ENCODE data around the gene ATP4A. TPM values are rescaled to one million over a fixed set of nuclear protein-coding genes. Genes with fewer than 3 reads are reported as not detected.
A peak's percentile ranks its signal among the peaks of the same experiment; 100 is the strongest.

Gene ATP4A
- total and polyA plus RNA-seq, 9 of the 15 experiments (the other 6 are each of a cell fraction or from before 2014, with no cell fraction given) = 0.15 TPM; not detected in 8

- TF ChIP-seq REST (IDR thresholded peaks at IDR 0.05; ENCODE audit: borderline replicate concordance) (peak; percentile 13; the same call in 1 of the 2 replicates), REST (CRISPR knock-in tag; IDR thresholded peaks at IDR 0.05; ENCODE audit: low read depth) (no peak), ZNF707 (CRISPR knock-in tag; conservative IDR thresholded peaks at IDR 0.05) (no peak), ZNF12 (CRISPR knock-in tag; IDR thresholded peaks at IDR 0.05) (0 out of 2 replicates have a peak, but pooled peaks have one; percentile 39), ZNF24 (IDR thresholded peaks at IDR 0.05) (no peak), KDM1A (IDR thresholded peaks at IDR 0.05) (no peak), ASH1L (IDR thresholded peaks at IDR 0.05; ENCODE audit: borderline replicate concordance, low read depth, partially characterized antibody) (no peak), CTCF (IDR thresholded peaks at IDR 0.05 in 2 of 3, conservative IDR thresholded peaks at IDR 0.05 in 1 of 3; ENCODE audit: insufficient read depth in 2 of 3, low read depth in 1 of 3, low read length in 3 of 3) (peak; percentile 38 to 79 (median 45); a peak in 4 of 6 replicates), ZNF695 (CRISPR knock-in tag; IDR thresholded peaks at IDR 0.05) (no peak), CTCFL (IDR thresholded peaks at IDR 0.05; ENCODE audit: borderline replicate concordance, insufficient read depth, low read depth, low read length, poor library complexity, severe bottlenecking) (peak; percentile 85), CBX8 (IDR thresholded peaks at IDR 0.05; ENCODE audit: borderline replicate concordance, extremely low read depth, low read depth, low read length, poor library complexity, severe bottlenecking) (no peak), SIN3A (IDR thresholded peaks at IDR 0.05; ENCODE audit: borderline replicate concordance in 2 of 2, control insufficient read depth in 1 of 2, low read depth in 2 of 2, low read length in 2 of 2) (no peak)
Observed at GRCh38 chr19:35557539-35558399, 5.7 kb downstream of the ATP4A start (continued).

Measured in K562 (cell line).